ENCODE measurements around the gene OR5D16. TPM values are rescaled to one million over a fixed set of nuclear protein-coding genes. Genes with fewer than 3 reads are reported as not detected.
"Not testable (repeated sequence)": the region's sequence is repeated elsewhere in the genome, so short reads cannot be mapped to it uniquely, and the experiment has no call there.

OR5D16 gene
- total RNA-seq, 1 experiment from 2014 or later, result not detected

GRCh38 chr11:55882997-55883396 lies 44.4 kb downstream of the OR5D16 start, which contains the start of gene TRIM51:
TSS of gene TRIM51 (plus strand) at chr11:55883297. CDS start at chr11:55885429, 2,132 bp downstream.
- H3K36me3 ChIP-seq (ENCODE audit: insufficient read depth, low read length, poor library complexity, severe bottlenecking); H3K9me3 ChIP-seq (ENCODE audit: low read depth, low read length, poor library complexity, severe bottlenecking); H3K27me3 ChIP-seq (replicated peaks; ENCODE audit: insufficient read depth, low read depth, low read length, poor library complexity); BruUV-seq (replicated peaks); H3K27ac ChIP-seq (ENCODE audit: low read depth, low read length, poor library complexity, severe bottlenecking); CTCF ChIA-PET; H3K4me3 ChIP-seq (ENCODE audit: low read depth, low read length, poor library complexity, severe bottlenecking); POLR2A ChIA-PET (ENCODE audit: low non-redundant PET); H3K4me1 ChIP-seq (ENCODE audit: insufficient read depth, low read length, poor library complexity, severe bottlenecking); intact Hi-C loops (cut with micrococcal nuclease; ENCODE audit: unreplicated experiment); DNase-seq (ENCODE audit: low spot score): not testable (repeated sequence)

- H3K27me3 ChIP-seq (replicated peaks; ENCODE audit: insufficient read depth, low read depth, low read length, poor library complexity); BruUV-seq (replicated peaks); H3K4me3 ChIP-seq (ENCODE audit: low read depth, low read length, poor library complexity, severe bottlenecking); H3K27ac ChIP-seq (ENCODE audit: low read depth, low read length, poor library complexity, severe bottlenecking); H3K4me1 ChIP-seq (ENCODE audit: insufficient read depth, low read length, poor library complexity, severe bottlenecking); intact Hi-C loops (cut with micrococcal nuclease; ENCODE audit: unreplicated experiment); H3K36me3 ChIP-seq (ENCODE audit: insufficient read depth, low read length, poor library complexity, severe bottlenecking); CTCF ChIA-PET; POLR2A ChIA-PET (ENCODE audit: low non-redundant PET); H3K9me3 ChIP-seq (ENCODE audit: low read depth, low read length, poor library complexity, severe bottlenecking): not testable (repeated sequence)
- DNase-seq (ENCODE audit: low spot score), result peak; percentile 4
Measured at GRCh38 chr11:55884995-55885394, 46.4 kb downstream of the OR5D16 start.

- H3K27me3 ChIP-seq (replicated peaks; ENCODE audit: insufficient read depth, low read depth, low read length, poor library complexity); H3K4me1 ChIP-seq (ENCODE audit: insufficient read depth, low read length, poor library complexity, severe bottlenecking); CTCF ChIA-PET; intact Hi-C loops (cut with micrococcal nuclease; ENCODE audit: unreplicated experiment); BruUV-seq (replicated peaks); H3K9me3 ChIP-seq (ENCODE audit: low read depth, low read length, poor library complexity, severe bottlenecking); H3K4me3 ChIP-seq (ENCODE audit: low read depth, low read length, poor library complexity, severe bottlenecking); DNase-seq (ENCODE audit: low spot score); POLR2A ChIA-PET (ENCODE audit: low non-redundant PET); H3K27ac ChIP-seq (ENCODE audit: low read depth, low read length, poor library complexity, severe bottlenecking); H3K36me3 ChIP-seq (ENCODE audit: insufficient read depth, low read length, poor library complexity, severe bottlenecking): not testable (repeated sequence)
Measured at GRCh38 chr11:55885481-55885880, 46.9 kb downstream of the OR5D16 start.

Other genes starting within 250 kb of the OR5D16 start
- gene OR4C11, start 231.1 kb upstream of the OR5D16 start, total RNA-seq (2021), result not detected in 2 replicates
- gene OR4P4, start 203.6 kb upstream of the OR5D16 start, total RNA-seq (2021), result not detected in 2 replicates
- not detected in 2 replicates for gene OR4S2, start 190.4 kb upstream of the OR5D16 start, total RNA-seq (2021)
- not detected in 2 replicates for gene OR4C6, start 176.6 kb upstream of the OR5D16 start, total RNA-seq (2021)
- not detected in 2 replicates for gene OR5D13, start 65.3 kb upstream of the OR5D16 start, total RNA-seq (2021)
- gene OR5D14, start 43.2 kb upstream of the OR5D16 start, total RNA-seq (2021), result not detected in 2 replicates
- gene OR5L1, start 27.4 kb upstream of the OR5D16 start, total RNA-seq (2021), result not detected in 2 replicates
- gene OR5D18, start 19.1 kb upstream of the OR5D16 start, total RNA-seq (2021), result not detected in 2 replicates
- gene OR5L2, start 11.5 kb upstream of the OR5D16 start, total RNA-seq (2021), result not detected in 2 replicates
- gene TRIM51, start 44.5 kb downstream of the OR5D16 start, total RNA-seq (2021), result not detected in 2 replicates
- not detected in 2 replicates for gene OR5W2, start 75.8 kb downstream of the OR5D16 start, total RNA-seq (2021)
- not detected in 2 replicates for gene OR5I1, start 97.6 kb downstream of the OR5D16 start, total RNA-seq (2021)
- not detected in 2 replicates for gene OR10AG1, start 131.2 kb downstream of the OR5D16 start, total RNA-seq (2021)
- not detected in 2 replicates for gene OR5F1, start 155.9 kb downstream of the OR5D16 start, total RNA-seq (2021)
- gene OR5AS1, start 188.9 kb downstream of the OR5D16 start, total RNA-seq (2021), result not detected in 2 replicates